Smooth muscle cell (in vitro differentiated cells): ENCODE data around the gene DPEP3. TPM values are rescaled to one million over a fixed set of nuclear protein-coding genes. Genes with fewer than 3 reads are reported as not detected.

Source experiments
- DNase-seq: peaks from one replicate; lab custom pipeline; 2025; ENCODE audit not compliant: unreplicated experiment; lab: John Stamatoyannopoulos, UW
- H2AFZ ChIP-seq: fragments of 200-600 bp; sonication (generic); 2 replicates; pipeline ENCODE4 v1.6.0; 2016; ENCODE audit warnings: antibody characterized with exemption, low read depth, mild to moderate bottlenecking
- H3F3A ChIP-seq: fragments of 200-600 bp; sonication (generic); 2 replicates; pipeline ENCODE4 v1.6.0; 2017; ENCODE audit warnings: antibody characterized with exemption, low read depth
- H3K27ac ChIP-seq: fragments of 200-600 bp; sonication (generic); 2 replicates; pipeline ENCODE4 v1.5.1; 2016; ENCODE audit warnings: low read depth, mild to moderate bottlenecking
- H3K27me3 ChIP-seq: fragments of 200-600 bp; sonication (generic); 2 replicates; pipeline ENCODE4 v1.6.1; 2016; ENCODE audit warnings: low read depth, mild to moderate bottlenecking
- H3K36me3 ChIP-seq: fragments of 200-600 bp; sonication (generic); 2 replicates; pipeline ENCODE4 v1.5.1; 2016; ENCODE audit warnings: low read depth
- H3K4me1 ChIP-seq: fragments of 200-600 bp; sonication (generic); 2 replicates; pipeline ENCODE4 v1.5.1; 2016; ENCODE audit warnings: low read depth
- H3K4me2 ChIP-seq: fragments of 200-600 bp; sonication (generic); 2 replicates; pipeline ENCODE4 v1.6.0; 2016; ENCODE audit warnings: mild to moderate bottlenecking
- H3K4me3 ChIP-seq: fragments of 200-600 bp; sonication (generic); 2 replicates; pipeline ENCODE4 v1.5.1; 2016; ENCODE audit warnings: mild to moderate bottlenecking
- H3K79me2 ChIP-seq: fragments of 200-600 bp; sonication (generic); 2 replicates; pipeline ENCODE4 v1.6.0; 2016; ENCODE audit warnings: low read depth, mild to moderate bottlenecking
- H3K9ac ChIP-seq: fragments of 200-600 bp; sonication (generic); 2 replicates; pipeline ENCODE4 v1.6.0; 2016; ENCODE audit warnings: low read depth
- H3K9me3 ChIP-seq: fragments of 200-600 bp; sonication (generic); replicated peaks from 2 replicates; pipeline ENCODE4 v1.5.1; 2016; ENCODE audit warnings: low read depth
- H4K20me1 ChIP-seq: fragments of 200-600 bp; sonication (generic); 2 replicates; pipeline ENCODE4 v1.6.0; 2016; ENCODE audit warnings: low read depth
- WGBS: methylation state at CpG from one replicate; pipeline ENCODE4 v1.1.7; 2016; ENCODE audit warnings: low lambda C conversion rate; 5-methylcytosine and 5-hydroxymethylcytosine counted together
- polyA plus RNA-seq: library from polyadenylated mRNA; unstranded; fragments of >200 nt; fragmentation: Nextera tagmentation; extraction: Ambion mirVana; gene quantifications from 2 replicates; pipeline ENCODE4 v1.2.1, GENCODE V29; 2016
- total RNA-seq: library from RNA; depleted of rRNA; stranded (reverse); fragments of >200 nt; gene quantifications from 2 replicates; pipeline ENCODE4 v1.2.3, GENCODE V29; 2014
- TF ChIP-seq, protein P1 (sequence below): fragments of 200-600 bp; sonication (generic); IDR thresholded peaks from 2 replicates; pipeline ENCODE4 v1.5.1; 2017; ENCODE audit warnings: borderline replicate concordance, mild to moderate bottlenecking, antibody characterized with exemption; ENCODE audit not compliant: insufficient read depth, poor library complexity, severe bottlenecking

The DPEP3 gene
- total and polyA plus RNA-seq, 2 experiments from 2014 or later, result not detected

DNA sequence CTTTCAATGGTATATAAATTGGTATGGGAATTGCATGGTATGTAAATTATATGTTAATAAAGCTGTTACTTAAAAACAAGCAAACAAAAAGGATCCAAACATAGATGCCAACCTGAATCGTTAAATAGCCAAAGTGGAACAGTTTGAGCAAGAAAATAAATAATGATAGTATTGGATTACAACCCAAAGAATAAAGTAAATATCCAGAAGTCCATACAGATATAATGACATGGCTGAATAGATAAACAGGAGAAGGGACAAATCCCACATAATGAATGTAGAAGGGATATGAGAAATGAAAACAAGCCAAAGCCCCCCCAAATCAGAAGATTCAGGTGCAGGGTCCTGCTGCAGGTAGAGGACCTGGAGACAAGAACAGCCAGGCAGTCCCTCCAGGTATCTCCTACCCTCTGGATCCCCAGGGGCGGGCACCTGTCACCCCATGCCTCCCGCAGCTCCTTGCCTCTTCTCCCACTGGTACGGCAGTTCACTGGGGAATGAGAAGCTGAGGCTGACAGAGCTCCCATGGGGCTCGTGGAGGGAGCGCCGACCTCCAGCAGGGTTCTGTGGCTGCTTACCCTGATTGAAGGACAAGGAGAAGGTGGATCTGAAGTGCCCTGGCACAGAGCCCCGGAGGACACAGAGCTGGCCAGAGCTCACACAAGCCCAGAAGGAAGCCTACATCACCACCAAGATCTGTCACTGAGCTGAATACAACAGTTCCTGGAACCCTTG is 26.5 kb downstream of the DPEP3 start:
- Histone ChIP-seq H3K36me3 (no peaks in the 10 kb centered on the region), H4K20me1 (peaks cover 100% of the 10 kb centered on the region)
- 97% methylated on average over 8 of the region's 8 CpGs for WGBS

GRCh38 chr16:67951485-67951884 is 28.8 kb downstream of the DPEP3 start:
- 95% methylated on average over 12 of the region's 12 CpGs for WGBS
- no peaks in the 10 kb centered on the region for H3F3A ChIP-seq
- no peaks in the 10 kb centered on the region for H3K27me3 ChIP-seq
- no peaks in the 10 kb centered on the region for H3K36me3 ChIP-seq
- H3K79me2 ChIP-seq, result peaks cover 9% of the 10 kb centered on the region
- no peak overlapping the region for H3K4me3 ChIP-seq
- no peak overlapping the region for H3K9ac ChIP-seq
- no peak overlapping the region for H3K4me2 ChIP-seq
- no peak for DNase-seq
- TF ChIP-seq, protein P1, sequence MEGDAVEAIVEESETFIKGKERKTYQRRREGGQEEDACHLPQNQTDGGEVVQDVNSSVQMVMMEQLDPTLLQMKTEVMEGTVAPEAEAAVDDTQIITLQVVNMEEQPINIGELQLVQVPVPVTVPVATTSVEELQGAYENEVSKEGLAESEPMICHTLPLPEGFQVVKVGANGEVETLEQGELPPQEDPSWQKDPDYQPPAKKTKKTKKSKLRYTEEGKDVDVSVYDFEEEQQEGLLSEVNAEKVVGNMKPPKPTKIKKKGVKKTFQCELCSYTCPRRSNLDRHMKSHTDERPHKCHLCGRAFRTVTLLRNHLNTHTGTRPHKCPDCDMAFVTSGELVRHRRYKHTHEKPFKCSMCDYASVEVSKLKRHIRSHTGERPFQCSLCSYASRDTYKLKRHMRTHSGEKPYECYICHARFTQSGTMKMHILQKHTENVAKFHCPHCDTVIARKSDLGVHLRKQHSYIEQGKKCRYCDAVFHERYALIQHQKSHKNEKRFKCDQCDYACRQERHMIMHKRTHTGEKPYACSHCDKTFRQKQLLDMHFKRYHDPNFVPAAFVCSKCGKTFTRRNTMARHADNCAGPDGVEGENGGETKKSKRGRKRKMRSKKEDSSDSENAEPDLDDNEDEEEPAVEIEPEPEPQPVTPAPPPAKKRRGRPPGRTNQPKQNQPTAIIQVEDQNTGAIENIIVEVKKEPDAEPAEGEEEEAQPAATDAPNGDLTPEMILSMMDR, result no peak
- no peaks in the 10 kb centered on the region for H3K4me1 ChIP-seq
- peaks cover 100% of the 10 kb centered on the region for H4K20me1 ChIP-seq
- H2AFZ ChIP-seq, result no peak overlapping the region
- no peak overlapping the region for H3K27ac ChIP-seq
- no peaks in the 10 kb centered on the region for H3K9me3 ChIP-seq

More for the DNA sequence above, 26.5 kb downstream of the DPEP3 start:
- Histone ChIP-seq H3K4me3 (no peak overlapping the region), H3F3A (no peaks in the 10 kb centered on the region), H3K79me2 (peaks cover 20% of the 10 kb centered on the region), H2AFZ (no peak overlapping the region), H3K4me2 (no peak overlapping the region), H3K4me1 (no peaks in the 10 kb centered on the region), H3K9me3 (no peaks in the 10 kb centered on the region), H3K27me3 (no peaks in the 10 kb centered on the region), H3K9ac (no peak overlapping the region), H3K27ac (no peak overlapping the region)
- no peak for DNase-seq
- TF ChIP-seq, protein P1, result no peak

DNA sequence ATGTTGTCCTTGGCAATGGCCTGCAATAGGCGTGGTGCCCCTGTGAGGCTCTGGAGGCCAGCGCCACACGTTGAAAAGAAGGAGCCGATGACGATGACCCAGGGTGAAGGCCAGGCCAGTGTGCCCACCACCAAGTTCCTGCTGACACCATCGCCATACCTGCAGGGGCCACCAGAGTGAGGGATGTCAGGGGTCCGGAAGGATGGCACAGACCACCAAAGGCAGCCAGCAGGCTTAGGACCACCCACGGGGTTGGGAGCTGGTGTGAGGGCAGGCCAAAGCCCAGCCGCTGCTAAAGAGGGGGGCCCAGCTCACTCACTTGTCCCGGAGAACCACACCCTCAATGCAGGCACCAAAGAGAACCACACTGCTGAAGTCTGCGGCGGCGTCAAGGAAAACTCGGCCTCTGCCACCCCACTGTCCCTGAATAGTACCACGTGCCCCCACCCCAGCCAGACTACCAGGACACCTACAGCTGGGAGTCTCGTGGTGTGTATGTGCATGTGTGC is 29.9 kb downstream of the DPEP3 start:
- DNase-seq, result no peak
- Histone ChIP-seq H3K79me2 (peaks cover 6% of the 10 kb centered on the region), H2AFZ (no peak overlapping the region), H3K9me3 (no peaks in the 10 kb centered on the region), H3K27me3 (no peaks in the 10 kb centered on the region), H3K9ac (no peak overlapping the region), H3K36me3 (no peaks in the 10 kb centered on the region), H3K4me3 (no peak overlapping the region), H4K20me1 (peaks cover 100% of the 10 kb centered on the region), H3F3A (peaks cover 6% of the 10 kb centered on the region), H3K4me2 (no peak overlapping the region), H3K4me1 (no peaks in the 10 kb centered on the region), H3K27ac (no peak overlapping the region)
- TF ChIP-seq, protein P1, result no peak
- WGBS, result 96% methylated on average over 16 of the region's 16 CpGs

- Histone ChIP-seq H3K9ac (no peak overlapping the region), H3K4me1 (no peaks in the 10 kb centered on the region), H3K36me3 (no peaks in the 10 kb centered on the region), H4K20me1 (peaks cover 100% of the 10 kb centered on the region), H3K79me2 (peaks cover 6% of the 10 kb centered on the region), H3K27ac (no peak overlapping the region), H3K9me3 (no peaks in the 10 kb centered on the region), H3K4me2 (no peak overlapping the region), H2AFZ (no peak overlapping the region), H3K4me3 (no peak overlapping the region), H3F3A (peaks cover 7% of the 10 kb centered on the region), H3K27me3 (no peaks in the 10 kb centered on the region)
- TF ChIP-seq, protein P1, result no peak
- WGBS, result 97% methylated on average over 10 of the region's 11 CpGs
- no peak for DNase-seq
These were observed 30.7 kb downstream of the DPEP3 start for GRCh38 chr16:67949645-67950044.
